Inflammatory macrophage (primary cell): ENCODE data around the gene APEX2.
"Not testable (repeated sequence)": the region's sequence is repeated elsewhere in the genome, so short reads cannot be mapped to it uniquely, and the experiment has no call there.

ENCODE experiments used
- DNase-seq, 2 donors: peaks; one replicate each; pipeline ENCODE4 v3.0.0-alpha.2; 2020 to 2022

The APEX2 gene

DNA sequence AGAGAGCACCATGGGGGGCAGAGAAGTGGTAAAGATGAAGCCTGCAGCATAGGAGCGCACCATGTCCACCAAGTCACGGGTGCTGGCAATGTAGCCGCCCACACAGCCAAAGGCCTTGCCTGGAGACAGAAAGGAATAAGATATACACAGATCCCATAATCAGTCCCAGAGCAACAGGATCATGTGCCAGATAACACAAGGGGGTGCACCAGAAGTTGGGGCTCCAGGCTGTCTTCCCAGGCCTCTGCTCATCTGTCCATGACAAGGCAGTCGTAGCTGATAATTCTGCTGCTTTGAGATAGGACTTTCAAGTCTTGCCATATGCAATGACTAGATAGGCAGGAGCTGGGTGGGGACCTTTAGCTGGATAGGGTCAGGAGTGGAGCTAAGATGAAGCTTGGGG is 14.7 kb downstream of the APEX2 start:
- no peak for DNase-seq

GRCh38 chrX:55026143-55026542 is 26.0 kb downstream of the APEX2 start:
- no peak for DNase-seq

- DNase-seq = no peak
These were observed 26.7 kb downstream of the APEX2 start for GRCh38 chrX:55026840-55027239.

- no peak for DNase-seq
These were observed 27.9 kb downstream of the APEX2 start for GRCh38 chrX:55028040-55028439.

DNA sequence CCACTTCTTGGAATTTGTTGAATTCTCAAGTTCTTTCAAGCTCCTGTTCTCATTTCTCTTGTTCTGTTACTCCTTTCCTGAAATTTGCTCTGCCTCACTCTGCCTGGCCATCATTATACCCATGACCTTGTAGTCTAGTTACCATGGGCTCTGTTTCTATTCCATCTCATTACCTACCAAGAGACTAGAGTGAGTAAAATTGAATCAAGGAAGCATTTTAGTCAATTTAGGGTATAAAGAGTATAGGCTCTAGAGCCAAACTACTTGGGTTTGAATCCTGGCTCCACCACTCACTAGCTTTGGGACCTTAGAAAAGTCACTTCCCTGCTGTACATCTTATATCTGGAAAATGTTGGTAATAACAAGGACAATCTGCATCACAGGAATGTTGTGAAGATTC is 28.4 kb downstream of the APEX2 start:
- DNase-seq = no peak

DNA sequence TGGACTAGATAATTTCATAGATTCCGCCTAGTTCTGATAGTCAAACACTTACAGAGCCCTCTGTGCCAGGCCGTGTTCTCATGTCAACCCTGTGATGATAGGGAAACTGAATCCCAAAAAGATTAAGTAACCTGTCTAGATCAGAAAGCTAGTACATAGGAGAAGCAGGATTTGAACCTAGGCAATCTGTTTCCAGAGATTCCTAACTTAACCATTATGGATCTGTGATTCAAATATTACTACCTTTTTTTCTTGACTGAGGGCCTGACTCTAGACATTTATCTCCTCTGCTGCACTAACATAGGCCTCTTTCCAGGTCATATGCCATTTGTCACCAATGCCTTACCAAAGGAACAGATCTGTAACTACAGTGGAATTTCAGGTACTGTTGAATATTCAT is 29.1 kb downstream of the APEX2 start:
- DNase-seq = no peak

DNA sequence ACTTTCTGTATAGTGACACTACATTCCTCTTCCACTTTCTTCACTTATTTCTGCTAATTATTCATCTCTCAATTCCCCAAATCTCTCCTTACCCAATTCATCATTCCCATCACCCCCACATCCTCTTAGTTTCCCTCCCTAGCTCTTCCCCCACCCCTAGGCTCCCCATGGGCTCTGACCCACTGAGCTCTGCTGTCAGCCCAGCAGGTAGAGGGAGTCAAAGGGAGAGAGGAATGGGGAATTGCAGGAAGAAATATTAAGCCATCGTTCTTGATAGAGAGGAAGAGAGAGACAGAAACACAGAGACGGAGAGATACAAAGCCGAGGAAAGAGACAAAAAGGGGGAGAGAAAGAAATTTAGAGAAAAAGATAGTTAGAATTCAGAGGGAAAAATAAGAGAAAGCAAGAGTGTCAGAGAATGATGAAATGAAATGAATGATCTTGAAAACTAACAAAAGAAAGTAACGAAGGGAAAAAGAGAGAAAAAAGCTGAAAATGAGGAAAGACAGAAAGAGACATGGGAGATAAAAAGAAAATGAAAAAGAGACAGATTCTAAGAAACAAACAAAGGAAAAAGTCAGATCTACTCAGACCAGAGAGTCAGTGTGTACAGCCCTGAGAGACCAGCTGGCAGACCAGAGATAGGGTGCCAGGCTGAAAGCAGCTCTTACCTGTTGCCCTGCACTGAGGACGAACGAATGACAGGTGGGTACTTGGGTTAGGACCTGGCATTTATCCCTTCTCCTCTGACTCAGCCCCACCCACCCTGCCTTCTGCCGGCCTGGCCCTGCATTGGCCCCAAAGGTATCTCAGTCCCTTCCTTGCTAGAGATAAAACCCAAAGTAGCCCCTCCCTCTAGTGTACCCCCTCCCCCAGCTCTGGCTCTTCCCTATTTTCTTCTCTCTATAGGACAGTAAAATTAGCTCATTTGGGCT is 30.4 kb downstream of the APEX2 start, which contains the start of gene ALAS2:
Gene ALAS2 (minus strand): TSS at position 707 of the 935 bp plus-strand sequence. CDS start 4,977 bp downstream, outside the sequence.
- no peak for DNase-seq

GRCh38 chrX:55033429-55033828 is 33.3 kb downstream of the APEX2 start:
- no peak for DNase-seq

- no peak for DNase-seq
These were observed 39.3 kb downstream of the APEX2 start for GRCh38 chrX:55039471-55039870.

GRCh38 chrX:55041514-55041913 is 41.4 kb downstream of the APEX2 start:
- DNase-seq = no peak

- DNase-seq = not testable (repeated sequence)
These were observed 50.4 kb downstream of the APEX2 start for GRCh38 chrX:55050599-55050998.

DNA sequence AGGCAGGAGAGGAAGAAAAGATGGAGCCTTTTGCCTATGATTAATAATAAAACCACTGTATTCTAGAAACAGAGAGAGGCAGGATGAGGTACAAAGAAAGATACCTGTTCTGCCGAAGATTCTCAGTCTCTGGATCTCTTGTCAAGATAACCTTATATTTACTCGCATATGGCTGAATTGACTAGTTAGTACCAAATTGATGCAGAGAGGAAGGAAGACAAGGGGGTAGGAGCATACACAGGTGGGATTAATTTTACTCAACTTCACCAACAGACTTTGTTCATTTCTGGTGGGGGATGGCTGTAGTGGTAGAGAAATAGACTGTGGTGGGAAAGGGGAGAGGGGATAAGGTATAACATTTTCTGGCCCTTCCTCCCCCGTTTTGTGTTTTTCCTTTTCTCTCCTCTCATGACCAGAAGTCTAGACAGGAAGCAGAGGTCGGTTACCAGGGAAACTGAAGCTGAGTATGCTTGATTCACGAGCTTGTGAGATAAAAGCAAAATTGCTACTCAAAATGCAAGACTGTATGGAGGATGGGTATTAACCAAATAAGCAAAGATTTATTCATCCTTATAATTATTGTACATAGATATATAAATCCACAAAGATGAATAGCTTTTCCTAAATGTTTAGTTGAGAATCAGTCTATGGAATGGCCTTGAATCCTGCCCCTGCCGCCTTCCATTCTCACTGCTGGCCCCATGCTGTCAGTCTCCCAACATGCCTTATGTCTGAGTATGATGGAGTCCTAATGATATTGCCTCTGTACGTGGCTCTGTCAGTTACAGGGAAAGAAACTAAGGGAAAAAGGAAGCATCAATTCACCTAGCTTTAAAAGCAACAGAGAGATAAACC is 56.9 kb downstream of the APEX2 start:
- peak in 1 of 2 donors; percentile 2 for DNase-seq

GRCh38 chrX:55057675-55058249 is 57.6 kb downstream of the APEX2 start:
- DNase-seq = peak; percentile 11 to 13
